ENCODE results near the gene ADORA1. TPM values are rescaled to one million over a fixed set of nuclear protein-coding genes. Genes with fewer than 3 reads are reported as not detected.
A peak's percentile ranks its signal among the peaks of the same experiment; 100 is the strongest.

Gene ADORA1
- total RNA-seq, 1 donor from 2014 or later: 4.1 TPM

DNA sequence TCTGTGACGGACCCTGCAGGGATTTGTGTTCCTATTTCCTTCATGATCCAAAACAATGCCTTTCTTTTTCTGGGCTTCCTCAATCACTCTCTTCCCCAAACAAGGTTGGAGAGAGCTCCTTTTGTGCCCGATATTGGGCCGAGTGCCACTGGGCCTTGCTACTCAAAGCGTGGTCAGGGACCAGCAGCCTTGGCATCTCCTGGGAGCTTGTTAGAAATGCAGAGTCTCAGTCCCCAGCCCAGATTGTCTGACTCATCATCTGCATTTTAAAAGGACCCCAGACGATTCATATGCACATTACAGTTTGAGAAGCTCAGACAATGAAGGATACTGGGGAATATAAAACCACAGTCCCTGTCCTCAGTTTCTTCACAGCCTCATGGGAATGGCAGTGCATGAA lies 19.9 kb downstream of the ADORA1 start:
- Histone ChIP-seq H3K27ac (no peak overlapping the region), H3K9me3 (no peaks in the 10 kb centered on the region), H3K4me1 (no peaks in the 10 kb centered on the region), H3K36me3 (no peaks in the 10 kb centered on the region), H3K4me3 (no peak overlapping the region), H3K27me3 (ENCODE audit: low read depth) (no peaks in the 10 kb centered on the region)
- peak; percentile 13 for DNase-seq
- intact Hi-C loops (cut with DNase I): no loop called here
- TF ChIP-seq, protein P1, sequence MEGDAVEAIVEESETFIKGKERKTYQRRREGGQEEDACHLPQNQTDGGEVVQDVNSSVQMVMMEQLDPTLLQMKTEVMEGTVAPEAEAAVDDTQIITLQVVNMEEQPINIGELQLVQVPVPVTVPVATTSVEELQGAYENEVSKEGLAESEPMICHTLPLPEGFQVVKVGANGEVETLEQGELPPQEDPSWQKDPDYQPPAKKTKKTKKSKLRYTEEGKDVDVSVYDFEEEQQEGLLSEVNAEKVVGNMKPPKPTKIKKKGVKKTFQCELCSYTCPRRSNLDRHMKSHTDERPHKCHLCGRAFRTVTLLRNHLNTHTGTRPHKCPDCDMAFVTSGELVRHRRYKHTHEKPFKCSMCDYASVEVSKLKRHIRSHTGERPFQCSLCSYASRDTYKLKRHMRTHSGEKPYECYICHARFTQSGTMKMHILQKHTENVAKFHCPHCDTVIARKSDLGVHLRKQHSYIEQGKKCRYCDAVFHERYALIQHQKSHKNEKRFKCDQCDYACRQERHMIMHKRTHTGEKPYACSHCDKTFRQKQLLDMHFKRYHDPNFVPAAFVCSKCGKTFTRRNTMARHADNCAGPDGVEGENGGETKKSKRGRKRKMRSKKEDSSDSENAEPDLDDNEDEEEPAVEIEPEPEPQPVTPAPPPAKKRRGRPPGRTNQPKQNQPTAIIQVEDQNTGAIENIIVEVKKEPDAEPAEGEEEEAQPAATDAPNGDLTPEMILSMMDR (IDR thresholded peaks at IDR 0.05): no peak
- no peak for ATAC-seq

DNA sequence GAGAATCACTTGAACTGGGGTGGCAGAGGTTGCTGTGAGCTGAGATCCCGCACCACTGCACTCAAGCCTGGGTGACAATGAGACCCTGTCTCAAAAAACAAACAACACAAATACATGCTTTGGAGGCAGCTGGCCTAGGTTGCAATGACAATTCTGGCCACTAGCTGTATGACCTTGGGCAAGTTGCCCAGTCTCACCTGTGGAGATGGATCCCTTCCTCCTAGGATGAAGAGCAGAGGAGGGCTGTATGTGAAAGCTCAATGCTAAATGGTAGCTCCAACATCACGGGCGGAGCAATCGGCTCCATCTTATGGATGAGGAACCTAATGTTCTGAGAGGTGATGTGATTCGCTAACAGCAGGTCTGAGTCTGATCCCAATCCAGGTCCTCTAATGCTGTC lies 20.6 kb downstream of the ADORA1 start:
- intact Hi-C loops (cut with DNase I): no loop called here
- DNase-seq (peak; percentile 11), ATAC-seq (no peak)

DNA sequence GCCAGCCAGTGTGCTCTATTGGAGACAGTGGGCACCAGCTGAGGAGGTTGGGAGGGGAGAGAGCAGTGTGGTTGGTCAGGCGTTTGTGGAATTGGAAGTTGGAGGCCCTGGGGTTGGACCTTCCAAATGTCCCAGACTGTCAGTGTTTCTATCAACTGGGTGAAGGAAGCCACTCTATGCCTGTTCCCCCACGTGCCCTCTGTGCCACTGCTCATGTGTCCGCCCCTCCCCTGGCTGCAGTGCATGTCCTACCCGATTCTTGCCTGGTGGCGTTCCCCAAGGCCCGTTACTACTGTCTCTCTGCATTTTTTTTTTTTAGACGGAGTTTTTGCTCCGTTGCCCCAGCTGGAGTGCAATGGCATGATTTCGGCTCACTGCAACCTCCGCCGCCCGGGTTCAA lies 21.1 kb downstream of the ADORA1 start:
- no peaks in the 10 kb centered on the region for H3K27me3 ChIP-seq (ENCODE audit: low read depth)
- no peak overlapping the region for H3K27ac ChIP-seq
- H3K4me1 ChIP-seq: peaks cover 4% of the 10 kb centered on the region
- TF ChIP-seq, protein P1 (IDR thresholded peaks at IDR 0.05): no peak
- intact Hi-C loops (cut with DNase I): no loop called here
- no peaks in the 10 kb centered on the region for H3K9me3 ChIP-seq
- H3K36me3 ChIP-seq: no peaks in the 10 kb centered on the region
- ATAC-seq (no peak), DNase-seq (peak; percentile 12)
- no peak overlapping the region for H3K4me3 ChIP-seq

More for the DNA sequence above, 20.6 kb downstream of the ADORA1 start:
- H3K27ac ChIP-seq: no peak overlapping the region
- H3K4me3 ChIP-seq: no peak overlapping the region
- TF ChIP-seq, protein P1 (IDR thresholded peaks at IDR 0.05): no peak
- H3K9me3 ChIP-seq: no peaks in the 10 kb centered on the region
- H3K27me3 ChIP-seq (ENCODE audit: low read depth): no peaks in the 10 kb centered on the region
- H3K36me3 ChIP-seq: no peaks in the 10 kb centered on the region
- no peaks in the 10 kb centered on the region for H3K4me1 ChIP-seq

DNA sequence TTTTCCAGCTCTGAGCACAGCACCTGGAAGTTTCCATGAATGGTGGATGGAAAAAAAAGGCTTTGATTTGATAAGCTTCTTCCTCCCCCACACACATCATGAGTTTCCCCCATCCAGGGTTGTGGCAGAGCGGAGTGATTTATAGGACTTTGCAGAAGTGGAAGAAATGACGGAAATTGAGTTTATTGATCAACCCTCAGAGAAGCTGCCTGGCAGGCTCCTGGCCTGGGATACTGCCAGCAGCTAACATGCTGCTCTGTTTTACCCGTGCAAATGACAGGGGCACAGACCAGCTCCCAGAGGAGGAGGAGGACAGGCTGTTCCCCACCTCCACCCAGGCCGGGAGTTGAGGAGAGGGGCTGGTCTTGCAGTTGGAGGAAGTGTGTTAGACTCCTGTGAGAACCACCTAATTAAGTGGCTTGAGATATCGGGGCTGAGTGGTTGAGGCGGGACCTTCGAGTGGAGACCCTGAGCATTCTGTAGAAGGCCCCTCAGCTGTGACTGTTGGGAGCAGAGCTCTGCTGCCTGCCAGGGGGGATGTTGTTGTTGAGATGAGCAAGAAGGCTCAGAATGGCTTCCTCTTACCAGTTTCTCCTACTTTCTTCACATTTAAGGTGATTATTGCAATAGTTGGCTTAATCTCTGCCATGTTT lies 21.8 kb downstream of the ADORA1 start:
- Histone ChIP-seq H3K36me3 (no peaks in the 10 kb centered on the region), H3K9me3 (no peaks in the 10 kb centered on the region), H3K27me3 (ENCODE audit: low read depth) (no peaks in the 10 kb centered on the region), H3K27ac (no peak overlapping the region), H3K4me3 (no peak overlapping the region), H3K4me1 (peaks cover 9% of the 10 kb centered on the region)
- intact Hi-C loops (cut with DNase I): no loop called here
- peak; percentile 14 for DNase-seq
- TF ChIP-seq, protein P1 (IDR thresholded peaks at IDR 0.05): no peak
- ATAC-seq: no peak

DNA sequence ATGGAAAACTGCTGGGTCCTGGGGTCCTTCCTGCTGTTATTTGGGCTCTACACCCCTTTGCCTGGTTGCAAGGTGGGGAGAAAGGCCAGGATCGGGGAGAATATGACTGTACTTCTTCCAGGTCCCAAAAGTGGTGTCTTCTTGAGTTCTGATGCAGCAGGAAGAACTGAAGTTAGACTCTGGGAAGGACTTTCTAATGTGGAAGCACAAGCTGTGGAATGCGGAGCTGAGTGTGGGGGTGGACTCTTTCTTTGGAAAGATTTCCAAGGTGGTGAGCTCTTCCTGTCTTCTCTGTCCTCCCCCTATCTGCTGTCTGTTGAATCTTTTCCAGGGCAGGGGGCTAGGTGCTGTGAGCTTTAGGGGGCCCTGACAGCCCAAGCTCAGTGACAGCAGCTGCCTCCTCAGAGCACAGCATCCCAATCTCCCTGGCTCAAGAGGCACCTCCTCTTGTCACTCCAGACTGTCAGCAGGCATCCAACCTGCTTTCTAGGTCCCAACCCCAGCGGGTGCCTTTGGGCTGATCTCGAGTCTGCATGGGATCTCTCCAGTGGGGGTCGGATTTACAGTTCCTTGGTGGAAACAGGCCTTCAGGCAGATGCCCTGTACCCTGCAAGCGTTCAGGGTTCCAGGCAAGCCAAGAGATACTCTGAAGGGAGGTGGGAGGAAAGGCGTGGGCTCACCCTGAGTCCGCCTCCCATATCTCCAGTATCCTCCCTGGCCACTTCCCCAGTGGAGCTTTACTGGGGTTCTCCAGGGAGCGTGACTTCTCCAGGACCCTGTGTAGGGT lies 23.2 kb downstream of the ADORA1 start:
- no peak overlapping the region for H3K27ac ChIP-seq
- TF ChIP-seq, protein P1 (IDR thresholded peaks at IDR 0.05): no peak
- intact Hi-C loops (cut with DNase I): no loop called here
- H3K4me3 ChIP-seq: no peak overlapping the region
- no peaks in the 10 kb centered on the region for H3K36me3 ChIP-seq
- H3K27me3 ChIP-seq (ENCODE audit: low read depth): no peaks in the 10 kb centered on the region
- no peaks in the 10 kb centered on the region for H3K9me3 ChIP-seq
- ATAC-seq (no peak), DNase-seq (peak; percentile 13)
- peaks cover 9% of the 10 kb centered on the region for H3K4me1 ChIP-seq

Data from lower lobe of right lung (tissue), 2 donors.